NCI-H2171 treated with DMSO at 0.1 percent for 48 hours (cell line): ENCODE results near the gene RSPH6A.
"Not testable (repeated sequence)": the region's sequence is repeated elsewhere in the genome, so short reads cannot be mapped to it uniquely, and the experiment has no call there.

Experiments used
- DNase-seq: peaks from one replicate; lab custom pipeline; 2025; lab: John Stamatoyannopoulos, UW

RSPH6A gene

DNA sequence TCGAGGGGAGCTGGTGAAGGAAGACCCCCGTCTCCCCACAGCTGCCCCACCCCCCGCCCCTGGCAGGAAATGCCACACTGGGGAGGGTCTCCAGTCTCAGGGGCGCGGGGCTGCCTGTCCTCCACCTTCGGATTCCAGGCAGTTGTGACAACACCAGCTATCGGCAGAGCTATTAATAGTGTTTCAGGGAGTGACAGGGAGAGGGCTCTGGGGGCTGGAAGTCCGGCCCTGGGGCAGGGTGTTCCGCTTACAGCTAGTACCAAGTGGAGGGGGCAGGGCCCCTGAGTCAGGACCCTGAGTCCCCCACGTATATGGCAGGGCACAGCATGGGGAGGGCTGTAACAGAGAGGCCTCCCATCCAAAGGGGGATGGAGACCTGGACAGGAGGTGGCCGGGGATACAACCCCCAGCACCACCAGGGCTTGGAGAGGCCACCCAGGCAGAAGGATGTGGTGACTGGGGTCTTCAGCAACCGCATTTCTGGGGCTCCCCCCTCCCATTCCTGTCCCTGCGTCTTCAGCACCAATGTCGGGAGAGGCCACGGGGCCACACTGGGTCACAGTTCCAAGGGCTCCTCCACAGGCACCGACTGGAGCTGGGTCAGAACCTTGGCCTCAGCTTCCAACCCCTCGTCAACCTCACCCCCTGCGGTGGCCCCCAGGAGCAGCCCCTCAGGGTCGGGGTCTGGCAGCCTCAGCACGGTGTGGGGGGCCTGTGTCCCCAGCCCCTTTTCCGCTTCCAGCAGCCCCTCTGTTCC is 50.0 kb downstream of the RSPH6A start:
- no peak for DNase-seq

- no peak for DNase-seq
Measured at GRCh38 chr19:45764475-45764874, 50.6 kb downstream of the RSPH6A start.

DNA sequence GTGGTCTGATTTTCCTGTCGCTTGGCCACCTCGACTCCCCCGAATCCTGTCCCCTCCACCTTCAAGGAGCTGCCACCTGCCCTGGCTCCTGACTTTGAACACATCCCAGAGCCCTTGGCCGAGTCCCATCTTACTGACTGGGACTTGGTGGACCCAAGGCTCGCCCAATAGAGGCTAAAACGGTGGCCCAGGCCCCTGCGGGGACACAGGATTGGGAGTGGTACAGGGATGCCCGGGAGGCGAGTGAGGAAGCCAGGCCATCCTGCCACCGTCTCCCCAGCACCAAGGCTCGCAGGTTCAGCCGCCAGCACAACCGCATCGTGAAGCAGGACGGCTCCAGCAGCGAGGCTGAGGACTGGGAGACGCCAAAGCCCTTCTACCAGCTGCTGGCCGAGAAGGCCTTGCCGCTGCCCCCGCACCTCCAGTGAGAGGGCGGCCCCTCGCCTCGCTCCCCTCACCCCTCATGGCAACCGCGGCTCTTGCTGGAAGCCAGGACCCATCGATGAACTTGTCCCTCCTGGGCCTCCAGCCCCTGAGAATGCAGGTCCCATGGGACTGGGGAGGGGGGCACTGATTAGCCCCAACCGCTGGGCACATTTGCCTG is 51.3 kb downstream of the RSPH6A start:
- no peak for DNase-seq

DNA sequence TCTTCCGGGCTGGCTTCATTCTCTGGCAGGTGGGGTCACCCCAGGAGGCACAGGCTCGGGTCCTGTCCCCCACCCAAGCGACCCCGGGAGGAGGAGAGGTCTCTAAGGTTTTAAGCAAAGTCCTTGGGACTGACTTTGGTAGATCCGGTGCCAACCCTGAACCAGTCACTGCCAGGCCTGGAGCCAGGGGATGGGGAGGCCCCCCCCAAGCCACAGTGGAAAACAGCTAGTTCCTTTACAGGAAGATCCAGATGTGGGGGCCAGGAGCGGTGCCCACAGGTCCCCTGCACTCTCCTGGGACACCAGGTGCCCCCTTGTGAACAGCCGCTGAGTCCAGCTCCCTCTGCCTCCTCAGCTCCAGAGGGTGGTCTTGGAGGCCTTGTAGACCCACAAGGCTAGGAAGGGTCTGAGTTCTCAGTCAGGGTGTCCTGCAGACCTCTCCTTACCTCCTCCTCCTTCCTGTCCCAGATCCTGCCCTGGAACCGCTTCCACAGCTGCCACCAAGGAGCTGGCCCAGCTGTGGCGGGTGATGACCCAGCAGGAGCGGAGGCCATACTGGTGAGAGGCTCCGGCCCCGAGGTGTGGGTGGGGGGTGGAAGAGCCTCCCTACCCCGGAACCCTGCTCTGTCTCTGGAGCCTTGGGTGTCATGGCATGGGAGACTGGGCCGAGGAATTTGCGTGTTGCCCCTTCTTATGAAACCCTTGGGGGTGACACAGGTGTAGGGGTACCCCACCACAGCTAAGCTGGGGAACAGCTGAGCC is 52.1 kb downstream of the RSPH6A start:
- no peak for DNase-seq

DNA sequence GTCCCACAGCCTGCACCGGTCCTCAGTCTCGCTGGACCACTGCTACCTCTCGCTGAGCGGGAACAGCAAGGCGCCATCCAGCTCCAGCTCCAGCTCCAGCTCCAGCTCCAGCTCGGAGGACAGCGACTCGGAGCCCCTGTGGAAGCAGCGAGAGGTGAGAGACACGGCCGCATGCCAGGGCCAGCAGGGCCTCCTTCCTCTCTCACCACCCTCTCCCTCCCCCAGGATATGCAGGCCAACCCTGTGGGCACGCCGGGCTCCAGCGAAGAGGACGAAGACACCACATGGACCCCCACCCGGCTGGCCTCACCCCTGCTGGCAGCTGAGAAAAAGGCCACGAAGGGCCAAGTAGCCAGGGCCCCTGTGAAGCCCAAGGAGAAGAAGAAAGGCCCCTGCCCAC is 53.4 kb downstream of the RSPH6A start:
- no peak for DNase-seq

DNA sequence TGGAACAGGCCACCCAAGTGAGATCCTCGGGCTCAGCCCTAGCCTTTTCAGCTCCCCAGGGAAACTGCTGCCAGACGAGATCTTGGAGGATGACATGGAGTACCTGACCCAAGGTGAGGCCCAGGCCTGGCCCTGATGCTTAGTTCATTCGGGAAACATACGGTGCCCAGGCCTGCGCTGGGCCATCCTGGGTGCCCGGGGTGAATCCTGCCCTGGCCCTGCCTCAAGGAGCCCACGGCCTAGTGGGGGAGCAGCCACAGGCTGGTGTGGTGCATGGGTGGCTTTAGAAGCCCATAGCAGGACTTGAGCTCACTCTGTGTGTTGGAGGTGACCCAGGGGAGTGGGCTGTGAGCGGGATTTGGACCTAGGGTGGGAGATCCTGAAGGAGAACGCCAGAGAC is 56.2 kb downstream of the RSPH6A start:
- no peak for DNase-seq

- no peak for DNase-seq
Measured at GRCh38 chr19:45757695-45758094, 57.4 kb downstream of the RSPH6A start.

DNA sequence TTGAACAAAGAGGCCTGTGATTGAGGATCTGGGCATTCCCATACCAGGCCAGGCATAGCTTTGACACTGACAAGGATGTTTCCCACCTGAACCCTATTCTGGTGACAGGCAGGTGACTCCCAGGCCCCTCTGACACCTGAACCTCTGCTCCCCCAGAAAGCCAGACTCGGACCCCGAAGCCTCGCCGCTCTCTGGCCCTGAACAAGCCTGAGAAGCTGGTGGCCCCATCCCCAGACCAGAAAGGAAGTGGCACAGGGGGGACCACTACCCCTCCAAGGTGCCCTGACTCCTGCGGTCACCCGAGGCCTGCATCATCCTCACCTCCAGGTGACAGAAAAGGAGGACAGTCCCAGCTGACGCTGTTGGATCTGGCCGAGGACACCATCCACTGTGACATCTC is 60.8 kb downstream of the RSPH6A start:
- DNase-seq: no peak

DNA sequence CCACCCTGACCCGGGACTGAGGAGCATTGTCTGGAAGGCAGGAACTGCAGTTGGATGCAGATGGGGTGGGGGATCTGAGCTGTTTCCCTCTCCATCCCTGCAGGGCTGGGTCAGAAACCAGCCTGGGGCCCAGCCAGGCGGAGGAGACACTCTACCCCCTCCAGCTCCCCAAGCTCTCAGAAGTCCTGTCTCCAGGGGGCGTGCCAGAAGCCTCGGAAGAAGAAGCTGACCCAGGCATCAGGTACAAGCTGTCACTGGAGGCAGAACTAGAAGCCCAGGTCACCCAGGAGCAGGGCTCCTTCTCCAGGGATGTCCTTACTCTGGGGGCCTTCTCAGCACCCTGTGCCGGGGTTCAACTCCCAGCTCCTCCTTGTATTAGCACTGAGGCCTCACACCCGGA is 61.6 kb downstream of the RSPH6A start:
- no peak for DNase-seq

DNA sequence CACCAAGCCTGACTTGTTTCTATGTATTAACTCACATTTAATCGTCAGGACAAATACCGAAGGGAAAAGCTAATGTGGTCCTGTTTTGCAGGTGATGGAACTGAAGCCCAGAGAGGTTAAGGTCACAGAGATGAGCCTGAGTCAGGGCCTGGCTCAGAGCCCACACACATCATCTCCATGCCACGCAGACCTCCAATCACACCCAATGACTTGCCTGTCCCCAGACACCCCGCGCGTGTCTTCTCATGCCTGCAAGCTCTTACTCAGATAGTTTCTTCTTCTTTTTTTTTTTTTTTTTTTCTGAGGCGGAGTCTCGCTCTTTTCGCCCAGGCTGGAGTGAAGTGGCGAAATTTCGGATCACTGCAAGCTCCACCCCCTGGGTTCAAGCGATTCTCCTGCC is 62.5 kb downstream of the RSPH6A start:
- peak; percentile 35 for DNase-seq

DNA sequence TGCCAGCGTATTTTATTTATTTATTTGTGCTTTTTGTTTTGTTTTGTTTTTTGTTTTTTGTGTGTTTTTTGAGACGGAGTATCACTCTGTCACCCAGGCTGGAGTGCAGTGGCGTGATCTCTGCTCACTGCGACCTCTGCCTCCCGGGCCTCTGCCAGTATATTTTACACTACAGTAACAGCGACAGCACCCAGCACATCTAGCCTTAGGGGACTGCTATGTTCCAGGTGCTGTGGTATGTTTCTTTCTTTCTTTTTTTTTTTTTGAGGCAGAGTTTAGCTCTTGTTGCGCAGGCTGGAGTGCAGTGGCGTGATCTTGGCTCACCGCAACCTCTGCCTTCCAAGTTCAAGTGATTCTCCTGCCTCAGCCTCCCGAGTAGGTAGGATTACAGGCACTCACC is 63.6 kb downstream of the RSPH6A start:
- not testable (repeated sequence) for DNase-seq

- no peak for DNase-seq
Measured at GRCh38 chr19:45747513-45747912, 67.6 kb downstream of the RSPH6A start.

- no peak for DNase-seq
Measured at GRCh38 chr19:45746866-45747265, 68.2 kb downstream of the RSPH6A start.
